Hepatocyte (in vitro differentiated cells): ENCODE results near the gene LBX2. TPM values are rescaled to one million over a fixed set of nuclear protein-coding genes. Genes with fewer than 3 reads are reported as not detected.

Experiments
- DNase-seq: peaks from one replicate; pipeline ENCODE4 v3.0.0-alpha.2; 2016; ENCODE audit warnings: low spot score
- H2AFZ ChIP-seq: fragments of 200-600 bp; sonication (generic); 2 replicates; pipeline ENCODE4 v1.6.0; 2016; ENCODE audit warnings: antibody characterized with exemption, mild to moderate bottlenecking
- H3K27ac ChIP-seq: fragments of 200-600 bp; sonication (generic); 2 replicates; pipeline ENCODE4 v1.5.1; 2016; ENCODE audit warnings: mild to moderate bottlenecking
- H3K27me3 ChIP-seq: fragments of 200-600 bp; sonication (generic); 2 replicates; pipeline ENCODE4 v1.6.1; 2016
- H3K36me3 ChIP-seq: fragments of 200-600 bp; sonication (generic); replicated peaks from 2 replicates; pipeline ENCODE4 v1.5.1; 2016; ENCODE audit warnings: low read depth; ENCODE audit not compliant: insufficient read depth
- H3K4me1 ChIP-seq: fragments of 200-600 bp; sonication (generic); 2 replicates; pipeline ENCODE4 v1.5.1; 2016; ENCODE audit warnings: mild to moderate bottlenecking, moderate library complexity; ENCODE audit not compliant: insufficient read depth
- H3K4me2 ChIP-seq: fragments of 200-600 bp; sonication (generic); 2 replicates; pipeline ENCODE4 v1.6.0; 2016
- H3K4me3 ChIP-seq: fragments of 200-600 bp; sonication (generic); 2 replicates; pipeline ENCODE4 v1.5.1; 2016; ENCODE audit warnings: mild to moderate bottlenecking
- H3K79me2 ChIP-seq: fragments of 200-600 bp; sonication (generic); 2 replicates; pipeline ENCODE4 v1.6.0; 2017; ENCODE audit warnings: mild to moderate bottlenecking
- H3K9me2 ChIP-seq: fragments of 200-600 bp; sonication (generic); replicated peaks from 2 replicates; pipeline ENCODE4 v1.6.0; 2017; ENCODE audit warnings: mild to moderate bottlenecking; ENCODE audit not compliant: insufficient read depth
- H3K9me3 ChIP-seq: fragments of 200-600 bp; sonication (generic); 2 replicates; pipeline ENCODE4 v1.5.1; 2016; ENCODE audit warnings: low read depth, mild to moderate bottlenecking
- H4K20me1 ChIP-seq: fragments of 200-600 bp; sonication (generic); 2 replicates; pipeline ENCODE4 v1.6.0; 2016; ENCODE audit warnings: mild to moderate bottlenecking; ENCODE audit not compliant: insufficient read depth, poor library complexity, severe bottlenecking
- EZH2 ChIP-seq: fragments of 200-600 bp; sonication (generic); IDR thresholded peaks from 2 replicates; pipeline ENCODE4 v1.6.1; 2016; ENCODE audit warnings: antibody characterized with exemption, mild to moderate bottlenecking, borderline replicate concordance
- EZH2phosphoT487 ChIP-seq: fragments of 200-600 bp; sonication (generic); IDR thresholded peaks from one replicate; pipeline ENCODE4 v1.6.1; 2018; ENCODE audit warnings: antibody characterized with exemption, mild to moderate bottlenecking, low read depth, moderate library complexity; ENCODE audit not compliant: unreplicated experiment, severe bottlenecking
- WGBS: methylation state at CpG from one replicate; pipeline ENCODE4 v1.1.6; 2016; ENCODE audit warnings: low lambda C conversion rate; ENCODE audit errors: missing lambda C conversion rate; 5-methylcytosine and 5-hydroxymethylcytosine counted together
- polyA plus RNA-seq: library from polyadenylated mRNA; unstranded; fragments of >200 nt; fragmentation: Nextera tagmentation; extraction: Ambion mirVana; gene quantifications from 2 replicates; pipeline ENCODE4 v1.2.1, GENCODE V29; 2016
- total RNA-seq: library from RNA; depleted of rRNA; stranded (reverse); fragments of >200 nt; gene quantifications from 2 replicates; pipeline ENCODE4 v1.2.3, GENCODE V29; 2014
- TF ChIP-seq, protein P1 (sequence below): fragments of 200-600 bp; sonication (generic); IDR thresholded peaks from 2 replicates; pipeline ENCODE4 v1.5.1; 2016; ENCODE audit warnings: antibody characterized with exemption, mild to moderate bottlenecking; ENCODE audit not compliant: poor library complexity

LBX2 gene
- total and polyA plus RNA-seq, 2 experiments from 2014 or later = 2.5 to 5.2 TPM

DNA sequence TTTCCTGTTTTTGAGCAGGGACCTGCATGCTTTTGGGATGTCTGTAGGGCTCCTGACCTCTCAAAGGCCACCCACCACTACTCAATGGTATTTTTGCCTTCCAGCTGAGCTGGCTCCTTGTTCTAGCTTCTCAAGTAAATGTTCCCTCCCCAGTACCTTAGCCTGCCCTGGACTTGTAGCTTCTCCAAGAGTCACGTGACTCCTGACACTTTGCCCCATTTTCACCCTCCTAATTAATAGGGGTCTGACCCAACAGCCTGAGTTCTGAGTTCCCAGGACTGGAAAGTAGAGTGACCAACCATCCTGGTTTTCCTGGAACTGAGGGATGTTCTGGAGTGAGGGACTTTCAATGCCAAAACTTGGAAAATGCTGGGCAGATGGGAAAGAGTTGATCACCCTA is 4.0 kb downstream of the LBX2 start:
- no peaks in the 10 kb centered on the region for H3K79me2 ChIP-seq
- no peak overlapping the region for H3K27ac ChIP-seq
- no peak overlapping the region for H3K4me3 ChIP-seq
- TF ChIP-seq, protein P1, sequence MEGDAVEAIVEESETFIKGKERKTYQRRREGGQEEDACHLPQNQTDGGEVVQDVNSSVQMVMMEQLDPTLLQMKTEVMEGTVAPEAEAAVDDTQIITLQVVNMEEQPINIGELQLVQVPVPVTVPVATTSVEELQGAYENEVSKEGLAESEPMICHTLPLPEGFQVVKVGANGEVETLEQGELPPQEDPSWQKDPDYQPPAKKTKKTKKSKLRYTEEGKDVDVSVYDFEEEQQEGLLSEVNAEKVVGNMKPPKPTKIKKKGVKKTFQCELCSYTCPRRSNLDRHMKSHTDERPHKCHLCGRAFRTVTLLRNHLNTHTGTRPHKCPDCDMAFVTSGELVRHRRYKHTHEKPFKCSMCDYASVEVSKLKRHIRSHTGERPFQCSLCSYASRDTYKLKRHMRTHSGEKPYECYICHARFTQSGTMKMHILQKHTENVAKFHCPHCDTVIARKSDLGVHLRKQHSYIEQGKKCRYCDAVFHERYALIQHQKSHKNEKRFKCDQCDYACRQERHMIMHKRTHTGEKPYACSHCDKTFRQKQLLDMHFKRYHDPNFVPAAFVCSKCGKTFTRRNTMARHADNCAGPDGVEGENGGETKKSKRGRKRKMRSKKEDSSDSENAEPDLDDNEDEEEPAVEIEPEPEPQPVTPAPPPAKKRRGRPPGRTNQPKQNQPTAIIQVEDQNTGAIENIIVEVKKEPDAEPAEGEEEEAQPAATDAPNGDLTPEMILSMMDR = no peak
- TF ChIP-seq EZH2 (no peak), EZH2phosphoT487 (no peak)
- no peaks in the 10 kb centered on the region for H3K9me3 ChIP-seq
- H3K36me3 ChIP-seq = no peaks in the 10 kb centered on the region
- H4K20me1 ChIP-seq = no peaks in the 10 kb centered on the region
- peaks cover 28% of the 10 kb centered on the region for H3K4me1 ChIP-seq
- WGBS = 93% methylated on average over 1 of the region's 1 CpG
- DNase-seq = no peak
- H3K27me3 ChIP-seq = peaks cover 42% of the 10 kb centered on the region
- no peak overlapping the region for H2AFZ ChIP-seq
- H3K9me2 ChIP-seq = no peaks in the 10 kb centered on the region
- H3K4me2 ChIP-seq = no peak overlapping the region

DNA sequence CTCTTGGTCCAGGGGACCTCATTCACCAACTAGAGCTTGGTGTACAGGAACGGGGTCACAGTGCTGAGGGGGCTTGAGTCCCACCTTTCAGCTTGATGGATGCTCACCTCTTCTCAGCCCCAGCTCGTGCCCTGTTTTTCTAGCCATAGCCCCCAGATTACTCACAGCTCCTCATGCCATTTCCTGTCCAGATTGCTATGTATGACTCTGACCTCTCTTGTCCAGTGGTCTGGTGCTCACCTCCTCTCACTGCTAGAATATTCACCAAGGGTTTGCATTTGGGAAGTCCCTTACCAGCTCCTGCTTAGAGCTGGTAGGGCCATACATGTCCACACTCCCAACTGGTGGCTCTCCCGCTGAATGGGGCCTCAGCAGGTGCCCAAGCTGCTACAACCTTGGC is 5.9 kb downstream of the LBX2 start:
- no peaks in the 10 kb centered on the region for H3K9me3 ChIP-seq
- no peak overlapping the region for H3K4me3 ChIP-seq
- no peak overlapping the region for H3K4me2 ChIP-seq
- H3K27ac ChIP-seq = no peak overlapping the region
- peaks cover 24% of the 10 kb centered on the region for H3K27me3 ChIP-seq
- DNase-seq = no peak
- no peaks in the 10 kb centered on the region for H4K20me1 ChIP-seq
- WGBS = 92% methylated on average over 3 of the region's 3 CpGs
- H3K4me1 ChIP-seq = peaks cover 12% of the 10 kb centered on the region
- TF ChIP-seq EZH2phosphoT487 = no peak
- no peaks in the 10 kb centered on the region for H3K9me2 ChIP-seq
- H3K36me3 ChIP-seq = no peaks in the 10 kb centered on the region
- H2AFZ ChIP-seq = no peak overlapping the region
- H3K79me2 ChIP-seq = no peaks in the 10 kb centered on the region

DNA sequence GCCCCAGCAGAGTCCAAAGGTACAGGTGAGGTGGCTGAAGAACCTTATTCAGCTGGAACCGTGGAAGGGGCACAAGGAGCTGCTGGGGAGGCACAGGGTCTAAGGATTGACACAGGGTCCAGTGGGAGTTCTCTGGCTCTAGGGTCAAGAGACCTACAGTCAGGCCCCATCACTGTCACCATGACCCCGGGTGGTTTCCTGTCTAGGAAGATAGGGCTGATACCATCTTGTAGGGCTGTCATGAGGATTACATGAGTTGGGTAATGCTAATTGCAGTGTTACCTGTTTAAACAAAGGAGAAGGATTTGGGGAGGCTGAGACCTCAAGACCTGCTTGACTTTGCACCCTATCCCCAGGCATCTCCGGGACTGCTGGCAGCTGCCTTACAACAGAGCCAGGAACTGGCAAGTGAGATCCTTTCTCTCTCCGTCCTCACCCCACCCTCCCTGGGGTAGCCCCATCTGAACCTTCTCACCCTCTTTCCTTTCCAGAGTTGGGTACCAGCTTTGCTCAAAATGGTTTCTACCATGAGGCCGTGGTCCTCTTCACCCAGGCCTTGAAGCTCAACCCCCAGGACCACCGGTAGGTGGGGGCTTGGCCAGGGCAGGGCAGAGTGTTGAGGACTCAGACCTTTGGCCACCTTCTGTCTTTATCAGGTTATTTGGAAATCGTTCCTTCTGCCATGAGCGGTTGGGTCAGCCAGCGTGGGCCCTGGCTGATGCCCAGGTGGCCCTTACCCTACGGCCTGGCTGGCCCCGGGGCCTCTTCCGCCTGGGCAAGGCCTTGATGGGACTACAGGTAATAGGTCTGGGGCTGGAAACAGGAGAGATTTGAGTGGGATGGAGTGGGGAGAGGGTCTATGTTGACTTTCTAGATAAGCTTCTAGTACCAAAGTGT is 7.5 kb downstream of the LBX2 start:
- no peaks in the 10 kb centered on the region for H3K9me3 ChIP-seq
- H3K4me2 ChIP-seq = no peak overlapping the region
- no peak overlapping the region for H3K27ac ChIP-seq
- H4K20me1 ChIP-seq = no peaks in the 10 kb centered on the region
- H3K79me2 ChIP-seq = no peaks in the 10 kb centered on the region
- no peak overlapping the region for H2AFZ ChIP-seq
- WGBS = 95% methylated on average over 12 of the region's 12 CpGs
- no peaks in the 10 kb centered on the region for H3K36me3 ChIP-seq
- H3K4me1 ChIP-seq = no peaks in the 10 kb centered on the region
- peaks cover 7% of the 10 kb centered on the region for H3K27me3 ChIP-seq
- TF ChIP-seq, protein P1 = no peak
- no peak for TF ChIP-seq EZH2phosphoT487
- no peak for TF ChIP-seq EZH2
- H3K4me3 ChIP-seq = no peak overlapping the region
- no peak for DNase-seq
- H3K9me2 ChIP-seq = no peaks in the 10 kb centered on the region

DNA sequence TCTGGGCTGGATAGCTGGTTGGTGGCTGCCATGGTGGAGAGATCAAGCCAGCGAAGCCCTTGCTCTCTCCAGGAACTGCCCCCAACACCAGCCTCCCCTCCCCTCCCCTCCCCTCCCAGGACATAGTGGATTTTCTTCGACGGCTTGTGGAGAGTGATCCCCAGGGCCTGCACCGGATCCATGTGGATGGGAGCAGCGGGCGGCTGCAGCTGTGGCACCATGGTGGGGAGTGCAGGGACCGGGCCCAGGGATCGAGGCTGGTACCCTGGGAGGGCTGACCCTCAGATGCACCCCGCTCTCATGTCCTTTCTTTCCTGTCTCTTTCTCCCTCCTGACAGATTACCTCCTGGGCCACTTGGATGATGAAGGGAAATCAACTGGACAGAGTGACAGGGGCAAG is 9.5 kb downstream of the LBX2 start:
- Histone ChIP-seq H2AFZ (no peak overlapping the region), H3K9me2 (no peaks in the 10 kb centered on the region), H3K4me1 (no peaks in the 10 kb centered on the region), H3K27ac (no peak overlapping the region), H3K27me3 (no peaks in the 10 kb centered on the region), H3K79me2 (peaks cover 7% of the 10 kb centered on the region), H4K20me1 (no peaks in the 10 kb centered on the region), H3K4me3 (no peak overlapping the region), H3K36me3 (no peaks in the 10 kb centered on the region), H3K4me2 (no peak overlapping the region), H3K9me3 (no peaks in the 10 kb centered on the region)
- TF ChIP-seq, protein P1 = no peak
- TF ChIP-seq EZH2phosphoT487 (no peak), EZH2 (no peak)
- DNase-seq = no peak
- 97% methylated on average over 7 of the region's 9 CpGs for WGBS
